HepG2 (cell line): ENCODE results near the gene NOTUM. TPM values are rescaled to one million over a fixed set of nuclear protein-coding genes. Genes with fewer than 3 reads are reported as not detected.

Source experiments
- ARNTL ChIP-seq: sonication (generic); formaldehyde crosslinking; IDR thresholded peaks from 2 replicates; pipeline ENCODE4 v1.4.0; 2020; ENCODE audit warnings: mild to moderate bottlenecking, missing genetic modification reagents
- CENPBD1 ChIP-seq: sonication (generic); formaldehyde crosslinking; IDR thresholded peaks from 2 replicates; pipeline ENCODE4 v1.8.0; 2022; ENCODE audit warnings: missing genetic modification reagents, low read depth, mild to moderate bottlenecking, borderline replicate concordance
- FOXK2 ChIP-seq: fragments of 450-650 bp; IDR thresholded peaks from 2 replicates; pipeline ENCODE4 v1.6.1; 2016
- HIC2 ChIP-seq: sonication (generic); formaldehyde crosslinking; IDR thresholded peaks from 2 replicates; pipeline ENCODE4 v1.9.0; 2022; ENCODE audit warnings: low read depth, missing genetic modification reagents
- HNRNPK ChIP-seq: fragments of 200-400 bp; formaldehyde crosslinking; IDR thresholded peaks from 2 replicates; pipeline ENCODE4 v1.6.1; 2018; ENCODE audit warnings: low read length, low read depth, moderate library complexity, mild to moderate bottlenecking; ENCODE audit not compliant: poor library complexity, severe bottlenecking
- IKZF5 ChIP-seq: IDR thresholded peaks from 2 replicates; pipeline ENCODE4 v1.6.1; 2018; ENCODE audit warnings: missing genetic modification reagents, mild to moderate bottlenecking, missing compliant biosample characterization
- JUNB ChIP-seq: sonication (generic); formaldehyde crosslinking; IDR thresholded peaks from 2 replicates; pipeline ENCODE4 v1.8.0; 2022; ENCODE audit warnings: missing genetic modification reagents, mild to moderate bottlenecking, borderline replicate concordance
- KLF6 ChIP-seq: IDR thresholded peaks from 2 replicates; pipeline ENCODE4 v1.8.0; 2016; ENCODE audit warnings: missing biosample characterization, missing genetic modification reagents
- MXD1 ChIP-seq: sonication (generic); formaldehyde crosslinking; IDR thresholded peaks from 2 replicates; pipeline ENCODE4 v1.4.0; 2020; ENCODE audit warnings: mild to moderate bottlenecking, missing genetic modification reagents
- NFIC ChIP-seq: IDR thresholded peaks from 2 replicates; pipeline ENCODE4 v1.6.1; 2012; ENCODE audit warnings: mild to moderate bottlenecking, low read length, inconsistent platforms
- NRL ChIP-seq: sonication (generic); formaldehyde crosslinking; IDR thresholded peaks from 2 replicates; pipeline ENCODE4 v1.5.0; 2020; ENCODE audit warnings: missing genetic modification reagents, mild to moderate bottlenecking, moderate library complexity, borderline replicate concordance
- PBX3 ChIP-seq: sonication (generic); formaldehyde crosslinking; IDR thresholded peaks from 2 replicates; pipeline ENCODE4 v1.8.1; 2023; ENCODE audit warnings: missing genetic modification reagents, inconsistent platforms, borderline replicate concordance
- SRY ChIP-seq: sonication (generic); formaldehyde crosslinking; IDR thresholded peaks from 2 replicates; pipeline ENCODE4 v1.8.0; 2022; ENCODE audit warnings: mild to moderate bottlenecking, missing genetic modification reagents
- TMF1 ChIP-seq: sonication (generic); formaldehyde crosslinking; IDR thresholded peaks from 2 replicates; pipeline ENCODE4 v1.8.1; 2022; ENCODE audit warnings: low read depth, missing genetic modification reagents
- ZFP1 ChIP-seq: IDR thresholded peaks from 2 replicates; pipeline ENCODE4 v1.6.1; 2016
- ZFP36 ChIP-seq: fragments of 150-350 bp; IDR thresholded peaks from 2 replicates; pipeline ENCODE4 v1.6.1; 2018; ENCODE audit warnings: borderline replicate concordance, low read length, low read depth; ENCODE audit not compliant: partially characterized antibody
- ZFP82 ChIP-seq: sonication (generic); formaldehyde crosslinking; IDR thresholded peaks from 2 replicates; pipeline ENCODE4 v1.5.1; 2020; ENCODE audit warnings: mild to moderate bottlenecking, missing genetic modification reagents, borderline replicate concordance
- ZFY ChIP-seq: sonication (generic); formaldehyde crosslinking; IDR thresholded peaks from 2 replicates; pipeline ENCODE4 v1.4.0; 2020; ENCODE audit warnings: missing genetic modification reagents
- ZFYVE20 ChIP-seq: sonication (generic); formaldehyde crosslinking; IDR thresholded peaks from 2 replicates; pipeline ENCODE4 v1.8.0; 2023; ENCODE audit warnings: low read depth, mild to moderate bottlenecking, moderate library complexity, missing genetic modification reagents, borderline replicate concordance
- ZNF33B ChIP-seq: sonication (generic); formaldehyde crosslinking; IDR thresholded peaks from 2 replicates; pipeline ENCODE4 v1.5.1; 2020; ENCODE audit warnings: mild to moderate bottlenecking, missing genetic modification reagents
- ZNF543 ChIP-seq: sonication (generic); formaldehyde crosslinking; IDR thresholded peaks from 2 replicates; pipeline ENCODE4 v1.4.0; 2020; ENCODE audit warnings: mild to moderate bottlenecking, missing genetic modification reagents
- ZNF770 ChIP-seq: sonication (generic); formaldehyde crosslinking; IDR thresholded peaks from 2 replicates; pipeline ENCODE4 v1.5.0; 2020; ENCODE audit warnings: mild to moderate bottlenecking, missing genetic modification reagents
- polyA plus RNA-seq, 8 experiments: library from polyadenylated mRNA; depleted of rRNA in 3 of 8; stranded (reverse) in 7 of 8; unstranded in 1 of 8; fragments of >200 nt; fragmentation: Illumina TruSeq in 4 of 8; extraction: Trizol in 4 of 8; gene quantifications; 2 replicates each; pipeline versions ENCODE4 v1.2.1 to v1.2.3, GENCODE V29; 2011 to 2016; ENCODE audit warnings: low read depth in 4 of 8, missing spikeins in 1 of 8, mixed read lengths in 1 of 8; ENCODE audit not compliant: insufficient read depth in 1 of 8
- total RNA-seq, 5 experiments: library from RNA; depleted of rRNA; stranded (reverse); fragments of >200 nt; fragmentation: Illumina TruSeq; extraction: Trizol; gene quantifications; 2 replicates each; pipeline ENCODE4 v1.2.3, GENCODE V29; 2016; ENCODE audit warnings: low read depth in 1 of 5

Gene NOTUM
- total and polyA plus RNA-seq, 2 of the 13 experiments (the other 11 are each of a cell fraction or from before 2014, with no cell fraction given) = 150 to 160 TPM

GRCh38 chr17:82000803-82001570, 40.0 kb upstream of the NOTUM start (continued):
- peak; percentile 43; the same call in 1 of the 2 replicates for TF ChIP-seq ZNF543 (CRISPR knock-in tag)
- TF ChIP-seq TMF1 = no peak
- no peak; the same call in 1 of the 2 replicates for TF ChIP-seq ZFP82 (CRISPR knock-in tag)
- TF ChIP-seq SRY (CRISPR knock-in tag) = no peak; the same call in 1 of the 2 replicates
- no peak; the same call in 1 of the 2 replicates for TF ChIP-seq NRL (CRISPR knock-in tag)
- TF ChIP-seq MXD1 (CRISPR knock-in tag) = peak; percentile 86
- TF ChIP-seq NFIC = no peak
- no peak for TF ChIP-seq ZFYVE20 (CRISPR knock-in tag)
- peak; percentile 100 for TF ChIP-seq HIC2 (CRISPR knock-in tag)
- peak; percentile 92 for TF ChIP-seq ARNTL (CRISPR knock-in tag)
- TF ChIP-seq CENPBD1 (CRISPR knock-in tag) = no peak
- TF ChIP-seq JUNB = no peak; the same call in 1 of the 2 replicates
- peak; percentile 90 for TF ChIP-seq ZNF770 (CRISPR knock-in tag)
- TF ChIP-seq KLF6 (CRISPR knock-in tag) = peak; percentile 89
- peak; percentile 98 for TF ChIP-seq IKZF5
- TF ChIP-seq ZFY (CRISPR knock-in tag) = peak; percentile 68
- no peak; the same call in 1 of the 2 replicates for TF ChIP-seq PBX3 (CRISPR knock-in tag)
- TF ChIP-seq ZFP36 = no peak
- TF ChIP-seq HNRNPK = peak; percentile 82
- TF ChIP-seq ZFP1 = 0 out of 2 replicates have a peak, but pooled peaks have one; percentile 80
- TF ChIP-seq FOXK2 = no peak
- 0 out of 2 replicates have a peak, but pooled peaks have one; percentile 27 for TF ChIP-seq ZNF33B
